ENCODE results near the gene RAC3.

Gene RAC3

DNA sequence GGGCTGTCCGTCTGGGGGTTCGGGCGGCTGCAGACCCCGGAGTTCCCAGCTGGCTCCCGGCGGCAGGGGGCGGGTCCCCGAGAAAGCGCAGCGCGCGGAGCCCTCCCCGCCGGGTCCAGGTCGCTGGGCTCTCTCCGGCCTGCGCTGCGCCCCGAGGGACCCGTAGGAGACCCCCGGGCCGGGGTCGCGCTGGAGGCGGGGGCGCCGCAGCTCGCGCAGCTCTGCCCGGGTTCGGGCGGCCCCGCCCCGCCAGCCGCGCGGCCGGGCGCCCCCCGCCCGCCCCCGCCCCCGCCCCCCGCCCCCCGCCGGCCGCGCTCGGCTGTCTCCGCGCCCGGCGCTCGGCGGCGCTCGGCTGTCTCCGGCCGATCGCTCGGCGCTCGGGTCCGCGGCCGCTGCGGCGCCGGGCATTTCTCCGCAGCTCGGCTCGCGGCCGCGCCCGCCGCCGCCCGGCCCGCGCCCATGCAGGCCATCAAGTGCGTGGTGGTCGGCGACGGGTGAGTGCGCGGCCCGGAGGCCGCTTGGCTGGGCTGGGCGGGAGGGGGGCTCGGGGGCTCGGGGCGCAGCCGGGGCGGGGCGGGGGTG is at the start of gene RAC3:
RAC3 (plus strand) TSS at position 376 of the 582 bp plus-strand sequence; CDS start at position 460, 84 bp downstream.
- in situ Hi-C loops (cut with HindIII; ENCODE audit: low sequenced_read_pairs), result no loop called here

DNA sequence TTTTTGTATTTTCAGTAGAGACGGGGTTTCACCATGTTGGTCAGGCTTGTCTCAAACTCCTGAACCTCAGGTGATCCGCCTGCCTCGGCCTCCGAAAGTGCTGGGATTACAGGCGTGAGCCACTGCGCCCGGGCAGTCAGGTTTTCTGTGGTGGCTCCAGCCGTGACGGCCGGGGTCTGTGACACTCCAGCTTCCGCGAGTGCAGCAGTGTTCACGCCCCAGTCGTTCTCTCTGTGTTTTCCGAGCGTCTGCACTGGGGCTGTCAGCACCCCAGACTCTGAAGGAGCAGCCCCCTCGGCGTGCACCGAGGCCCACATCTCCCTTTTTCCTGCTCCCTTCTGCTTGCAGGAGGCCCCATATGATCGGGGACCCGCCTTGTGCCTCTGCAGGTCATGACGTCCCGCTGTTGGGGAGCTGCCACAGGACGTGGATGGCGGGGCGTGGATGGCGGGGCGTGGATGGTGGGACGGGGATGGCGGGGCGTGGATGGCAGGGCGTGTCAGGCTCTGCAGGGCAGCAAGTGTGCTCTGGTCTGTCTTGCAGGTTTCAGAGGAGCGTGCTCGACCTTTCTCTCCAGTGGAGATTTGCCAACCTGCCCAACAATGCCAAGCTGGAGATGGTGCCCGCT is 48.4 kb upstream of the RAC3 start:
- in situ Hi-C loops (cut with HindIII; ENCODE audit: low sequenced_read_pairs), result no loop called here

DNA sequence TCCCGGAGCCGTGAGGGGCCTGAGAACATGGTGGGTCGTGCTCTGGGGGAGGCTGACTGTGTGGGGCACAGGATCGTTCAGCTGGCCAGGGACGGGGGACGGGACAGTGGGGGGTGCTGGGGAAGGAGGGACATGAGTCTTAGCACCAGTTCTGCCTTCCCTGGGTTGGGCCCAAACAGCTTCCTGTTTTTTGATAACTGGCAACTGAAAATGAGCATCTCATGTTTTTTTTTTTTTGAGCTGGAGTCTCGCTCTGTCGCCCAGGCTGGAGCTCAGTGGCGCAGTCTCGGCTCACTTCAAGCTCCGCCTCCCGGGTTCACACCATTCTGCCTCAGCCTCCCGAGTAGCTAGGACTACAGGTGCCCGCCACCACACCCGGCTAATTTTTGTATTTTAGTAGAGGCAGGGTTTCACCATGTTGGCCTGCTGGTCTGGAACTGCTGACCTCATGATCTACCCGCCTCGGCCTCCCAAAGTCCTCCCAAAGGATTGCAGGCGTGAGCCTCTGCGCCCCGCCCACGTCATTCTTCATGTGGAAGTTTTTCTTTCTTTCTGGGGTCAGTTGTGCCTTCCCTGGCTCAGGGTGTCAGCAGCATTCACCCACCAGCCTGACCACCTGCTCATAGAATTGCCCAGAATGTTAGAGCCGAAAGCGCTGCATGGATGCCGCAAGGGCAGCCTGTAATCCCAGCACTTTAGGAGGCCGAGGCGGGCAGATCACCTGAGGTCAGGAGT is 47.7 kb upstream of the RAC3 start:
- in situ Hi-C loops (cut with HindIII; ENCODE audit: low sequenced_read_pairs), result no loop called here

DNA sequence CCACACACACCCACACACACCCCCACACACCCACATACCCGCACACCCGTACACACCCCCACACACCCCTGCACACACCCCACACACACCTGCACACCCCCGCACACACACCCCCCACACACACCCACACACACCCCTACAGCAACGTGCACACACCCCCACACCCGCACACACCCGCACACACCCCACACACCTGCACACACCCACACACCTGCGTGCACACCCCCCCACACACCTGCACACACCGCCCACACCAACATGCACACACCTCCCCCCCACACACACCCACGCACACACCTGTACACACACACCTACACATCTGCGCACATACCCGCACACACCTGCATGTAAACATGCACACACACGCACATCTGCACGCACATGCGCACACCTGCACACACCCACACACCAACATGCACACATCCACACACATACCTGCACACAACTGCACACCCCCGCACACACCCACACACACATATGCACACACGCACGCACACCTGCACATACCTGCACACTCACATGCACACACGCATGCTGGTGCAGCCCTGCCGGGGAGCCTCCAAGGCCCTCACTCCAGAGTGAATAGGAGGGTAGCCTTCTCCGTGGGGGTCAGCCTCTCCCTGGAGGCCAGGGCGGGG is 46.6 kb upstream of the RAC3 start:
- in situ Hi-C loops (cut with HindIII; ENCODE audit: low sequenced_read_pairs), result no loop called here

DNA sequence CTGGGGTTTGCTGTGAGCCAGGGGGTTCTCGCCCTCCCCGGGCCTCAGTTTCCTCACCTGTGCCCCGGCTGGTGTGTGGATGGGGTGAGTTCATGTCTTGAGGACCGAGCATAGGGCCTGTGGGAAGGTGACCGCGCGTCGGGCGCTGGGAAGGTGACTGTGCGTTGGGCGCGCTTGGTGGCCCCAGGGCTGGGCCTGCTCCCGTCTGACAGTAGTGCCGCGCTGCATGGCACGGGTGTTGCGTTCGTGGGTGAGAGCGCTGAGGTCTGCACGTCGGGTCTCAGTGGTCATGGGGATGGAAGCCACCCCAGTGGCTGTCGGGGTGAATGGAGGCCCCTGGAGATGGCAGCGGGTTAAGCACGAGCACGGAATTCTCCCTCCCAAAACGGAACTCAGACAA is 44.9 kb upstream of the RAC3 start:
- in situ Hi-C loops (cut with HindIII; ENCODE audit: low sequenced_read_pairs), result no loop called here

DNA sequence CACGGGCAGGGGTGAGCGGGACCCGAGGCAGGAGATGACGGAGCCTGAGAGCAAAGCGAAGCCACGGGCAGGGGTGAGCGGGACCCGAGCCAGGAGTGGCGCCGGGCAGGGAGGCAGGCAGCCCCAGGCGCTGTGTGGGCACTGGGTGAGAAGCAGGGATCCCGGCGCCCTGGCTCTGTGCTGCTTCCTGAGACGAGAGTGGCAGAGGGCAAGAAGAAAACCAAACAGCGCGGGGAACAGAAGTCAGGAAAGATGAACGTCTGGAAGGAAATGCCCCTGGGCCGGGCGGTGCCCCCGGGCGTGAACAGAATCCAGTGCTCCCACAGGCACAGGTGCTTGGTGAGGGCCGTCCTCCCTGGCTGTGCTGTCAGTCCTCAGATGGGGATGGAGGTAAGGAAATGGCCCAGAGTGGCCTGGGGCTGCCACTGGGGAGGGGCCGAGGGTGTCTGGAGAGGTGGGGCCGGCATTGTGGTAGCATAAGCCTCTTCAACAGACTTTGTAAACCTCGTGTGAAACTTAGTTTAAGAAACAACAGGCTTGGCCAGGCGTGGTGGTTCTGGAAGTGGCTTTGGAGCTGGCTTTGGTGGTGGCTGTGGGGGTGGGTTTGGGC is 44.2 kb upstream of the RAC3 start:
- in situ Hi-C loops (cut with HindIII; ENCODE audit: low sequenced_read_pairs), result no loop called here

DNA sequence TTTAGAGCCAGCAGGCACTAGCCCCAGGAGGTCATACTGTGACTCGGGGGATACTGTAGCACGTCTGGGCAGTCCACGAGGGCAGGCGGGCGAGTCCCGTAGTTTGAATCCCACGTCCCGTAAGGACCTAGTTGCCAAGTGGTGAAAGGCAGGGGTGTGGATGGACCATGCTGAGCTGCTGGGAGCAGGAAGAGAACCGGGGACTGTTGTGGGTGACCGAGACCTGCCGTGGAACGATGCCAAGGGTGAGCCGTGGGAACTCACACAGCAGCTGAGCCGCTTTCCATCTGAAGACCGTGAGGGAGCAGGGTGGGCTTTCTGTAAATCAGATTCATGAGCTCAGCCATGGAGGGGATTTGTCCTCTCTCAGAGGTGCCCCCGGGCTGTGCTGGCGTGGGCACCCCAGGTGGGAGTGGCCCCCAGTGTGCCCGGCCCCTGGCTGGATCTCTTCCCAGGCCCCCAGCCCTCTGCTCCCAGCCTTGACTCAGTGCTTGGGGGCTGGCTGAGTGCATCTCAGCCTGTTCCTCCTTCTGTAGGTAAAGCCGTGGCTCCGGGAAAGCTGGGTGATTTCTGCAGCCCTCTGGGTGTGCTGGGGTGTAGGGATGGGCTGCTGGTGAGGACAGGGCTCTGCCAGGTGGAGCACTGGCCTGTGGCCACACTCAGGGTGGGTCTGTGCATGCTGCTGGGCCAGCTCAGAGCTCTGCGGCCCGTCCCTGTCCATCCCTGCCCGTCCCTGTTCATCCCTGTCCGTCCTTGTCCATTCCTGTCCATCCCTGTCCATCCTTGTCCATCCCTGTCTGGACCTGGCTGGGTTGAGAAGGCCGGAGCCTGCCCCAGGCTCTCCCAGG is 40.4 kb upstream of the RAC3 start:
- in situ Hi-C loops (cut with HindIII; ENCODE audit: low sequenced_read_pairs), result no loop called here

DNA sequence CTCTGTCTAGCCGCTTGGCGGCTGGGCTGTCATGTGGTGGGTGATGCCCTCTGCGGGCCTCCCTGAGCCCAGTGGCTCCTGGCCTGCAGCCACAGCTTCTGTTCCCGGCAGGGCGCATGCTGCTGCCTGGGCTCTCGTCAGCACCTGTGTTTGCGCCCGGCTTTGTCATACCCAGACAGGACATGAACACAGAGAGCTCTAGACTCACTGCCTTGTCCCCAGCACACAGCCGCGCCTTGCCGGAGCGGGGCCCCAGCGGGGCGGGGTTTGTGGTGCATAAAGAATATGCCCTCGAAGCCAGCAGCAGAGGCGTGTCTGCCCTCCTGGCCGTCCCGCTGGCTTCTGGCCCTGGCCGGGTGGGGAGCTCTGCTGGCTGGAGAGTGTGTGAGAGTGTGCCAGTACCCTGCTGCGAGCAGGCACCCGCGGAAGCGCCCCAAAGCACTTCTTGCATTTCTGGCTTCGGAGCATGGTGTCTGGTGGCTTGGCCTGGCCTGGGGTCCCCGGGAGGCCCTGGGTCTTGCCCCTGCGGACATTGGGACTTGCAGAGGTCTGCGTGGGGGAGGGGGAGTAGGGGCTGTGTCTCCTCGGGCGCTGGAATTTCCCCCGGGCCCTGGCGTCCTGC is 39.7 kb upstream of the RAC3 start:
- in situ Hi-C loops (cut with HindIII; ENCODE audit: low sequenced_read_pairs), result no loop called here

DNA sequence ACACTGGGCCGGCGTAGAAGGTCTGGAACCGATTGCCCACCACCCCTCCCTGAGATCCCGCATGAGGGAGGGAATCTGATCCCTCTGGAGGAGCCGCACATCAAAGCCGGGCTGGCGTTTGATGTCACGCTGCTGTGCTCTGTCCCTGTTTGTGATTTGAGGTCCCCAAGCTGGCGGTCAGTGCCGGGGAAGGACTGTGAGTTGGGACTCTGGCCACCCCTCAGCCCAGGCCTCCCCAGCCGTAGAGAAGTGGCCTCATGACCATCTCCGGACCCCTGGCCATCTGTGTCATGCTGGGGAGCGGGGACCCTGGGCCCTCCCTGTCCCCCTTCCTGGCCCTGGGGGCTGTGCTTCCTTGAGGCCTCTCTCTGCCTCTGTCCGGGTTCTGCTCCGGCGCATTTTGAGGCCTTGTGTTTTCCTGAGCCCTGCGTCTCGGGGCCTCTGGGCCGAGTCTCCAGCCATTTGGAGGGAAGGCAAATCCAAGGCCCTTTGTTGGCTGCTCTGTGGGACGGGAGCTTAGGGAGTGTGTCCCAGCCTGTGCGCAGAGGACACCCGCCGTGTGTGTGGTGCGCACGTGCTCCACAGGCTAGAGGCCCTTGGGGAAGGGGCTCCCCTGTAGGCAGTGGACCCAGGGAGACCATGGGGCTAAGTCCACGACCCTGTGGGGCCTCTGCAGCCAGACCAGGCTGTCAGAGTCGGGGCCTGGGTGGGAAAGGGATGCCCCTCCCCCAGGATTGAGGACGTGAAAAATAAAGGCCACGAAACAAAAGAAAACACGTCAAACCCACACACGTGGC is 39.0 kb upstream of the RAC3 start:
- in situ Hi-C loops (cut with HindIII; ENCODE audit: low sequenced_read_pairs), result no loop called here

DNA sequence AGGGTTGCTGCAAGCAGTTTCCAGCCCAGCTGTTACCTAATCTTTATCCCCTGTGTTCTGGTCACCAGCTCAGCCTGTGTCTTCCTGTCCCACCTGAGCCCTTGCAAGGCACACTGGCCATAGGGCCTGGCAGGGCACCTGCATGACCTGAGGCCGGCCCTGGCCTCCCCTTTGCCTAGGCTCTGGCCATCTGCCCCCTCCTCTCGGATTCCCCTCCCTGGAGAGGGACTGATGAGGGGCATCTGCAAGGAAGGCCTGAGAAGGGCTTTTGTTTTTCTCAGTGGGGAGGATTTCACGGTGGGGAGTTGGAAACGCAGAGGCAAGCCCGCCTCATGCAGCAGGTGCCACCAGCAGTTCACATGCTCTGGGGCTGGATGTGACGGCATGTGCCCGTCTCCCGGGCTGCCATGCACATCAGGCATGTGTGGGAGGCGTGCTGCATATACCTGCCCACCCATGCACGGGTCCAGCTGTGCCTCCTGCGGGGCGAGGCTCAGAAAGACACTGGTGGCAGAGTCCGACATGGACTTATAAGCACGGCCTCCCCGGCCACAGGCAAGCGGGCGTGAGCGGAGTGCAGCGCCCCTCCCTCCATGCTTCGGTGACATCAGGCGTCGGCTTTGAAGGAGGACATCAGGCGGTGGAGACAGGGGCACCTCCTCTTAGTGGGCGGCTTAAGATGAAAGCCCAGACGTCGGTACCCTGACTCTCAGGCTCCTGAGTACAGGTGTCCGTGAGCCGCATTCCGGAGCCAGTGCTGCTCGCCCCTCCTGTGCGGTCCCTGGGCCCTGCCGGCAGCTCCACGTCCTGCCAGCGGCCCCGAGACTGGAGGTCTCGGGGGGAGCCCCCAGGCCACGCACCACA is 37.5 kb upstream of the RAC3 start:
- in situ Hi-C loops (cut with HindIII; ENCODE audit: low sequenced_read_pairs), result no loop called here

DNA sequence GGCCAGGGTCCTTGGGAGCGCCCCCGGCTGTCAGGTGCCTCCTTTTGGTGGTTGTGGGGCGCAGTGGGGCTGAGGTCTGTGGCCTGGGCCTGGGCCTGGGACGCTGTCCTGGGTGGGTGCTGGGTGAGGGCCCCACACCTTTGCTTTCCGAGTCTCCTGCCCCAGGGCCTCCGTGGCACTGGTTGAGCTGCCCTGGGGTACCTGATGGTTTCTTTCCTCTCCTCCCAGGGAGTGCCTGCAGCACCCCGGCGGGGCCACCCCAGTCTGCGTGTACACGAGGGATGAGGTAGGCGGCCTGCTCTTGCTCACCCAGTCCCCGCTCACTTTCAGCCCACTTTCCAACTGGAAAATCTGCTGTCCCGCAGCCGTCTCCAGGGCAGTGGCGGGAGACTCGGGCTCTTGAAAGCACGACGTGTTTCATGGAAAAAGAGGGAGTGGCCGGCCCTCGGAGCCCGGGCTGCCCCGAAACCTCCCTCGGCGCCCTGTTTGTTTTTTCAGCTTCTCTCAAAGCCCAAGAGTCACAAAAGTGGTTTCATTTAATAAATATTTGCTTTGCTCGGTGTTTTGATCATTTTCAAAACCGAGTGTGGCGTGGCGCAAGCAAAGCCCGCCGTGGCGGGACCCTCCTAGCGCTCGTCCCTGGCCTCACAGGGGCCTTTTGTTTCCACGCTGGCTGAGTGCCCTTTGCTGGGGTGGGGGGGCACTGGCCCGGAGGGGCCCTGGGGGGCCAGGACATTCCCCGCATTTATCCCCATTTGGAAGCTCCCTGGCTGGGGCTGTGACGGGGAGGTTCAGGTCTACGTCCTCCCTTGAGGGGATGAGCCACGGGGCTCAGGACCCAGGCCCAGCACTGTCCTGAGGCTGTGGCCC is 36.6 kb upstream of the RAC3 start:
- in situ Hi-C loops (cut with HindIII; ENCODE audit: low sequenced_read_pairs), result no loop called here

DNA sequence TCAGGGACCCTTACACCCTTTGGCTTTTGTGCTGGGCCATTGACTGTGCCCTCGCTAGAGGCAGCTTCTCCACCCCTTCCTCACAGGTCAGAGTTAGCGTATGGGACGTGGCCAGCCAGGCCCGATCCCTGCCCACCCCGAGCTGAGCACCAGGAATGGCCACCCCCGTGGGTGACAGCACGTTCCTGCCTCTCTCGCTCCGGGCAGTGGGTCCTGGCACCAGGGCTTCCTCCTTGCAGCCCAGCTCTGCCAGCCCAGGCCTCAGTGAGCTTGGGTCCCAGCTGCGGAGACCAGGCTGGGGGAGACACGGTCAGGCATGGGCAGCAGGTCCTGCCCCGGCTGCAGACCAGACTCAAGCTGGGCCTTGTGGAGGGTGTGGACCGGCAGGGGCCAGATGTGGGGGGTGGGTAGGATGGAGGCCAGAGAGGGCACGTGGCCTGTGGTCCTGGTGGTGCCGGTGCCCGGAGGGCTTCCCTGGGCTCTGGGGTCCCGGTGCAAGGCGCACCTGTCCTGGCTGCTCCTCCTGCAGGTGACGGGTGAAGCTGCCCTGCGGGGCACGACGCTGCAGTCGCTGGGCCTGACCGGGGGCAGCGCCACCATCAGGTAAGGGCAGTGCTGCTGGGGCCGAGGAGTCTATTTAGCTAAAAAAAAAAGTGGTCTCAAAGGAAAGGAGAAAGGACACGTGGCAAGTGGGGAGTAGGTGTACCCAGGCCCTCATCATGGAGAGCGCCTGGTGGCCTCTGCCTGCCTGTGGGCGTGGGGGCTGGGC is 35.8 kb upstream of the RAC3 start:
- in situ Hi-C loops (cut with HindIII; ENCODE audit: low sequenced_read_pairs), result no loop called here

DNA sequence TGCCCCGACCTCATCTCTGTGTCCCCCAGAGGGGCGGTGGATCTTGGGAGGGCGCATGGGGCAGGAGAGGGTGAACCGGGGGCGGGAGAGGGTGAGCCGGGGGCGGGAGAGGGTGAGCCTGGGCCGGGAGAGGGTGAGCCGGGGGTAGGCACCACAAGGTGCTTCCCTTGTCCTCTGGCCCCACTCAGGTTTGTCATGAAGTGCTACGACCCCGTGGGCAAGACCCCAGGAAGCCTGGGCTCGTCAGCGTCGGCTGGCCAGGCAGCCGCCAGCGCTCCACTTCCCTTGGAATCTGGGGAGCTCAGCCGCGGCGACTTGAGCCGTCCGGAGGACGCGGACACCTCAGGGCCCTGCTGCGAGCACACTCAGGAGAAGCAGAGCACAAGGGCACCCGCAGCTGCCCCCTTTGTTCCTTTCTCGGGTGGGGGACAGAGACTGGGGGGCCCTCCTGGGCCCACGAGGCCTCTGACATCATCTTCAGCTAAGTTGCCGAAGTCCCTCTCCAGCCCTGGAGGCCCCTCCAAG is 35.2 kb upstream of the RAC3 start:
- in situ Hi-C loops (cut with HindIII; ENCODE audit: low sequenced_read_pairs), result no loop called here

DNA sequence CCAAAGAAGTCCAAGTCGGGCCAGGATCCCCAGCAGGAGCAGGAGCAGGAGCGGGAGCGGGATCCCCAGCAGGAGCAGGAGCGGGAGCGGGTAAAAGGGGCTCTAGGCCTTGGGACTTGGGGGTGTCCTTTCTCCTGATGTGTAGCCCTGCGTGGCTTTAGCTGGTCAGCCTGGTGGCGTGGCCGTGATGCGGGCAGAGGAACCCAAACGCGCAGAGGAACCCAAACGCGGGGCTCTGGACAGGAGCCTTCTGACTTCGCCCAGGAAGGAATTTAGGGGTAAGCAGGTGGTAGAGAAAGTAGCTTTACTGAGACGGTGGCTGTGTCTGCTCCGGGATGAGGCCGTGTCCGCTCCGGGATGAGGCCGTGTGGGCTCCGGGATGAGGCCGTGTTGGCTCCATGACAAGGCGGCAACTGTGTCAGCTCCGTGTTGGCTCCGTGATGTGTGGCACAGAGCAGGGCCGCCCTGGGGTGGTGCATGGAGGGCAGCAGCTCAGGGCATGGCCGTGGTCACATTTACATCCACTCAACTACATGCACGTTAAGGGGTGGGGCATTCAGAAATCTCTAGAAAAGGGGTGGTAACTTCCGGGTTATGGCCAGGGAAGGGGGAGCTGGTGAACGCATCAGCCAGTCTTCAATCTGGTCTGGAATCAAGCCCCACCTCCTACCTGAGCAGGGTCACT is 34.6 kb upstream of the RAC3 start:
- in situ Hi-C loops (cut with HindIII; ENCODE audit: low sequenced_read_pairs), result no loop called here

DNA sequence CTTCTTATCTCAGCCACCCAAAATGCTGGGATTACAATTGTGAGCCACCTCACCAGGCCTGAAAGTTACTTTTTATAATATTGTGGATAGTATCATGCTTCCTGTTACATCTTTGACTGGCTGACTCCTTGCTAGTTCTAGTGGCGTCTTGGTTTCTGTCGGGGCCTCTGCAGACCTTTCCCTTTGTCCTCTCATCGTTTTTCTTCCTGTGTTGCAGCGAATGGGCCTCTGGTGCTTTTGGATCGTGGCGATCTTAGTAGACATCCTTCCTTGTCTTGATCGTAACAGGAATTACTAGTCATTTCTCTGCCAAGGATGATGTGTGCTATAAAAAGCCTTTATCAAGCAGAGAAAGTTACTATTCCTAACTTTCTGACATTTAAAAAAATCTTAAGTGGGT is 33.3 kb upstream of the RAC3 start:
- in situ Hi-C loops (cut with HindIII; ENCODE audit: low sequenced_read_pairs), result no loop called here
